CD4-positive, alpha-beta T cell (primary cell): ENCODE results near the gene CPLX3. TPM values are rescaled to one million over a fixed set of nuclear protein-coding genes. Genes with fewer than 3 reads are reported as not detected.

ENCODE experiments used
- ATAC-seq: fragments of 200-7000 bp; cut with Tn5 transposase; one replicate; pipeline ENCODE4 v1.10.0; 2022; ENCODE audit warnings: mild to moderate bottlenecking; ENCODE audit not compliant: poor library complexity
- CTCF ChIA-PET: fragments of 350-600 bp; sonication (Branson Sonifier 250); formaldehyde crosslinking; loops from one replicate; lab custom pipeline; 2021; ENCODE audit warnings: antibody characterized with exemption, inconsistent platforms; lab: Charles Lee
- POLR2A ChIA-PET: fragments of 350-600 bp; sonication (Branson Sonifier 250); formaldehyde crosslinking; loops from one replicate; lab custom pipeline; 2021; ENCODE audit warnings: antibody characterized with exemption, inconsistent platforms; lab: Charles Lee
- DNase-seq, 14 experiments: peaks; one replicate each; pipeline ENCODE4 v3.0.0-alpha.2; 2013 to 2020; ENCODE audit warnings: mixed read lengths in 2 of 14
- H3K27ac ChIP-seq, 2 donors: one replicate each; pipeline versions ENCODE4 v1.5.1 to v1.7.0; 2013; ENCODE audit warnings: low read length in 2 of 2, low read depth in 1 of 2, mild to moderate bottlenecking in 1 of 2
- H3K27me3 ChIP-seq, 2 experiments: 1 replicate in 1 of 2; 2 replicates in 1 of 2; pipeline versions ENCODE4 v1.6.1 to v1.7.0; 2013; ENCODE audit warnings: low read length in 2 of 2, control low read depth in 1 of 2, mild to moderate bottlenecking in 1 of 2, moderate library complexity in 1 of 2; ENCODE audit not compliant: insufficient read depth in 2 of 2, control insufficient read depth in 1 of 2
- H3K36me3 ChIP-seq: one replicate; pipeline ENCODE4 v1.6.1; 2013; ENCODE audit warnings: low read length, control low read depth; ENCODE audit not compliant: insufficient read depth
- H3K4me1 ChIP-seq: one replicate; pipeline ENCODE4 v1.6.1; 2013; ENCODE audit warnings: low read length, control low read depth; ENCODE audit not compliant: insufficient read depth
- H3K4me3 ChIP-seq: one replicate; pipeline ENCODE4 v1.5.1; 2013; ENCODE audit warnings: mild to moderate bottlenecking, low read length, moderate library complexity
- H3K9me3 ChIP-seq, 2 experiments: 1 replicate in 1 of 2; 2 replicates in 1 of 2; pipeline versions ENCODE4 v1.6.1 to v1.7.0; 2013; ENCODE audit warnings: low read length in 2 of 2, mild to moderate bottlenecking in 2 of 2, control low read depth in 1 of 2, moderate library complexity in 1 of 2; ENCODE audit not compliant: control insufficient read depth in 1 of 2, insufficient read depth in 1 of 2
- H3K27ac Mint-ChIP-seq: one replicate; pipeline ENCODE4 v1.8.0; 2020; ENCODE audit warnings: mixed read lengths
- H3K27me3 Mint-ChIP-seq: one replicate; pipeline ENCODE4 v1.8.0; 2021; ENCODE audit warnings: mixed read lengths
- H3K36me3 Mint-ChIP-seq: one replicate; pipeline ENCODE4 v1.8.0; 2021; ENCODE audit warnings: low read depth, mixed read lengths
- H3K4me1 Mint-ChIP-seq: one replicate; pipeline ENCODE4 v1.8.0; 2021; ENCODE audit warnings: low read depth, mixed read lengths
- H3K4me3 Mint-ChIP-seq: one replicate; pipeline ENCODE4 v1.8.0; 2020; ENCODE audit warnings: mild to moderate bottlenecking, mixed read lengths
- H3K9me3 Mint-ChIP-seq: one replicate; pipeline ENCODE4 v1.8.0; 2020; ENCODE audit warnings: mixed read lengths
- intact Hi-C, 2 experiments: fragments of 100-400 bp; cut with DNase I in 1 of 2; cut with micrococcal nuclease in 1 of 2; formaldehyde crosslinking; loops; one replicate each; pipeline versions ENCODE4 v1.15.1 to v1.9.0; 2023 to 2025; cut with DNase I, micrococcal nuclease
- total RNA-seq, 174 experiments: library from RNA in 2 of 174; stranded (reverse) in 2 of 174; gene quantifications; one replicate each; pipeline ENCODE4 v1.2.3 and lab custom pipeline; 2021 to 2026
- TF ChIP-seq, protein P1 (sequence below): fragments of 200-600 bp; IDR thresholded peaks from one replicate; pipeline ENCODE4 v1.8.0; 2022; ENCODE audit warnings: antibody characterized with exemption, mild to moderate bottlenecking

Gene CPLX3
- total RNA-seq, 2 experiments from 2014 or later: 0.16 to 0.53 TPM

- Histone ChIP-seq H3K27me3 (peaks cover 7 to 11% of the 10 kb centered on the region in 2 experiments), H3K9me3 (no peaks in the 10 kb centered on the region), H3K36me3 (peaks cover 20% of the 10 kb centered on the region), H3K4me3 (no peak overlapping the region), H3K27ac (no peak overlapping the region), H3K4me1 (no peaks in the 10 kb centered on the region)
- no peak for ATAC-seq
- H3K36me3 Mint-ChIP-seq: peaks cover 12% of the 10 kb centered on the region
- ChIA-PET CTCF (no interaction called here), POLR2A (no interaction called here)
- no peaks in the 10 kb centered on the region for H3K4me1 Mint-ChIP-seq
- no peak for DNase-seq
- peaks cover 13% of the 10 kb centered on the region for H3K27me3 Mint-ChIP-seq
- H3K4me3 Mint-ChIP-seq: no peak overlapping the region
- no peak overlapping the region for H3K27ac Mint-ChIP-seq
- TF ChIP-seq, protein P1, sequence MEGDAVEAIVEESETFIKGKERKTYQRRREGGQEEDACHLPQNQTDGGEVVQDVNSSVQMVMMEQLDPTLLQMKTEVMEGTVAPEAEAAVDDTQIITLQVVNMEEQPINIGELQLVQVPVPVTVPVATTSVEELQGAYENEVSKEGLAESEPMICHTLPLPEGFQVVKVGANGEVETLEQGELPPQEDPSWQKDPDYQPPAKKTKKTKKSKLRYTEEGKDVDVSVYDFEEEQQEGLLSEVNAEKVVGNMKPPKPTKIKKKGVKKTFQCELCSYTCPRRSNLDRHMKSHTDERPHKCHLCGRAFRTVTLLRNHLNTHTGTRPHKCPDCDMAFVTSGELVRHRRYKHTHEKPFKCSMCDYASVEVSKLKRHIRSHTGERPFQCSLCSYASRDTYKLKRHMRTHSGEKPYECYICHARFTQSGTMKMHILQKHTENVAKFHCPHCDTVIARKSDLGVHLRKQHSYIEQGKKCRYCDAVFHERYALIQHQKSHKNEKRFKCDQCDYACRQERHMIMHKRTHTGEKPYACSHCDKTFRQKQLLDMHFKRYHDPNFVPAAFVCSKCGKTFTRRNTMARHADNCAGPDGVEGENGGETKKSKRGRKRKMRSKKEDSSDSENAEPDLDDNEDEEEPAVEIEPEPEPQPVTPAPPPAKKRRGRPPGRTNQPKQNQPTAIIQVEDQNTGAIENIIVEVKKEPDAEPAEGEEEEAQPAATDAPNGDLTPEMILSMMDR: no peak
- intact Hi-C loops: loop anchor here in 1 of 2 experiments (10.0 kb wide), 1 partner anchor 198 kb away; no protein-coding TSS in a partner anchor
- no peaks in the 10 kb centered on the region for H3K9me3 Mint-ChIP-seq
Measured at GRCh38 chr15:74832826-74833225, 6.4 kb downstream of the CPLX3 start.

DNA sequence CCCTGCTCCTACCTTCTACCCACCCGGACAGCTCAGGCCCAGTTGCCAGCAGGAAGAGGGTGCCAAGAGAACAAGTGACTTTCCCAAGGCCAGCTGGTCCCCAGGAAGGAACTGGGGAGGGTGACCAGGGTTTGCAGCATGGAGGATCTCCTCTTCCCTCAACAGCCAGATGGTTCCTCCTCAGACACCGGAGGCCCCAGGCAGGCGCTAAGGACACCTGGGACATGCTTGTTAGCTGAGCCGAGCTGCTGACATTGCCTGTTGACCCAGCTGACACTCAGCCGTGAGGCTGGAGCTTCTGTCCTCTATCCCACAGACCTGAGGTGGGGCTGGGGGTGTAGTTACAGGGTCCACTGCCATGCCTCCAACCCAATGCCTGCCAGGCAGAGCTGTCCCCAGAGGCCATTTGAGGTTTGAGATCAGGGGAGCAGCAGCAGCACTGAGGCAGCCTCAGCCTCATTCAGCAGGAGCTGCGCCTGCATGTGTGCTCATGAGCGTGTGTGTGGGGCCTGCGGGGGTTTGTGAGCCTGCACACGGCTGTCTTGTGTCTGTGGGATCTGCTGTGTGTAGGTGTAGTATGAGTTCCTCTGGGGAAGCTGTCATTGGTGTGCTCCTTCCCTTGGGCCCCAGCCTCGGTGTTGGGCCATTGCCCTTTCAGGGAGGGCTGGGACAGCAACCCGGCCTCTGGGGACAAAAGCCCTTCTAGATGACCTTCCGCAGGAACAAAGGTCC is 7.1 kb downstream of the CPLX3 start:
- H3K9me3 Mint-ChIP-seq: no peaks in the 10 kb centered on the region
- Histone ChIP-seq H3K4me3 (no peak overlapping the region), H3K36me3 (peaks cover 26% of the 10 kb centered on the region), H3K4me1 (no peaks in the 10 kb centered on the region), H3K27me3 (peaks cover 1 to 7% of the 10 kb centered on the region in 2 experiments), H3K9me3 (no peaks in the 10 kb centered on the region), H3K27ac (no peak overlapping the region)
- H3K4me1 Mint-ChIP-seq: no peaks in the 10 kb centered on the region
- peaks cover 13% of the 10 kb centered on the region for H3K36me3 Mint-ChIP-seq
- H3K4me3 Mint-ChIP-seq: no peak overlapping the region
- peaks cover 6% of the 10 kb centered on the region for H3K27me3 Mint-ChIP-seq
- CTCF ChIA-PET: no interaction called here
- H3K27ac Mint-ChIP-seq: no peak overlapping the region
- TF ChIP-seq, protein P1: no peak
- DNase-seq (no peak), ATAC-seq (no peak)
- POLR2A ChIA-PET: interaction anchor here (0.9 kb wide), 1 partner anchor 73 kb away, joined by 3 read pairs; the partner anchor contains the start of gene FAM219B
- intact Hi-C loops: loop anchor here in 1 of 2 experiments (1.0 to 10.0 kb wide), 2 partner anchors 62 to 199 kb away; no protein-coding TSS in a partner anchor

- Histone ChIP-seq H3K27ac (no peak overlapping the region), H3K27me3 (no peaks in the 10 kb centered on the region), H3K4me3 (no peak overlapping the region), H3K36me3 (peaks cover 44% of the 10 kb centered on the region), H3K4me1 (peaks cover under 1% of the 10 kb centered on the region), H3K9me3 (no peaks in the 10 kb centered on the region)
- ATAC-seq: peak; percentile 72
- Mint-ChIP-seq H3K4me1 (no peaks in the 10 kb centered on the region), H3K9me3 (no peaks in the 10 kb centered on the region), H3K27me3 (no peaks in the 10 kb centered on the region), H3K27ac (no peak overlapping the region), H3K4me3 (no peak overlapping the region), H3K36me3 (peaks cover 18% of the 10 kb centered on the region)
- POLR2A ChIA-PET: no interaction called here
- CTCF ChIA-PET: interaction anchor here (0.8 to 1.7 kb wide), 3 partner anchors 66 to 115 kb away, joined by 3 to 6 read pairs (median 4); no protein-coding TSS in a partner anchor
- intact Hi-C loops: loop anchor here in 1 of 2 experiments (5.0 to 10.0 kb wide), 2 partner anchors 33 to 201 kb away; no protein-coding TSS in a partner anchor
- TF ChIP-seq, protein P1: peak; percentile 81
- DNase-seq: peak in 13 of 14 experiments; percentile 19 to 64 (median 40)
Measured at GRCh38 chr15:74835312-74835823, 8.9 kb downstream of the CPLX3 start.
